ENCODE results near the gene GPN2. TPM values are rescaled to one million over a fixed set of nuclear protein-coding genes. Genes with fewer than 3 reads are reported as not detected.

GPN2 gene
- total RNA-seq, 1 experiment from 2014 or later: 32.0 TPM

GRCh38 chr1:26913389-26913753 is 23.3 kb upstream of the GPN2 start:
- Histone ChIP-seq H3K27me3 (replicated peaks; ENCODE audit: control insufficient read depth, insufficient read depth, low read length) (no peaks in the 10 kb centered on the region), H3K36me3 (ENCODE audit: control insufficient read depth, insufficient read depth, low read length) (no peaks in the 10 kb centered on the region; the same call in 1 of the 2 replicates), H3K4me1 (peaks cover 37% of the 10 kb centered on the region), H3K4me3 (ENCODE audit: low read depth, low read length) (no peak overlapping the region), H3K9me3 (no peaks in the 10 kb centered on the region)
- intact Hi-C loops (cut with micrococcal nuclease; ENCODE audit: unreplicated experiment): no loop called here
- TF ChIP-seq CTCF (IDR thresholded peaks at IDR 0.05; ENCODE audit: insufficient read depth in 1 of 2, low read depth in 1 of 2, low read length in 1 of 2, severe bottlenecking in 1 of 2, unreplicated experiment in 1 of 2): no peak
- H3K27ac Mint-ChIP-seq (ENCODE audit: unreplicated experiment): no peak overlapping the region
- no TSS peak for BruUV-seq (replicated peaks)
- ChIA-PET POLR2A (interaction anchor here (1.2 to 1.3 kb wide), 2 partner anchors 13 to 23 kb away, joined by 4 to 21 read pairs; partner anchors contain the start of genes GPATCH3 and GPN2), CTCF (interaction anchor here (0.7 to 1.3 kb wide), 3 partner anchors 9 to 23 kb away, joined by 3 to 9 read pairs (median 6); partner anchors contain the start of genes GPATCH3 and GPN2)
- no peaks in the 10 kb centered on the region for H3K36me3 Mint-ChIP-seq (ENCODE audit: insufficient read depth, unreplicated experiment)
- no peaks in the 10 kb centered on the region for H3K9me3 Mint-ChIP-seq (ENCODE audit: unreplicated experiment)
- no peak overlapping the region for H3K4me3 Mint-ChIP-seq (ENCODE audit: unreplicated experiment)
- DNase-seq: no peak
- no peaks in the 10 kb centered on the region for H3K27me3 Mint-ChIP-seq (ENCODE audit: insufficient read depth, unreplicated experiment)
- peaks cover 15% of the 10 kb centered on the region for H3K4me1 Mint-ChIP-seq (ENCODE audit: low read depth, unreplicated experiment)

GRCh38 chr1:26912147-26912490 is 22.0 kb upstream of the GPN2 start:
- no peak for DNase-seq
- no peak overlapping the region for H3K27ac Mint-ChIP-seq (ENCODE audit: unreplicated experiment)
- Histone ChIP-seq H3K4me1 (peaks cover 37% of the 10 kb centered on the region), H3K4me3 (ENCODE audit: low read depth, low read length) (no peak overlapping the region), H3K27me3 (replicated peaks; ENCODE audit: control insufficient read depth, insufficient read depth, low read length) (no peaks in the 10 kb centered on the region), H3K36me3 (ENCODE audit: control insufficient read depth, insufficient read depth, low read length) (no peaks in the 10 kb centered on the region; the same call in 1 of the 2 replicates), H3K9me3 (no peaks in the 10 kb centered on the region)
- TF ChIP-seq CTCF (IDR thresholded peaks at IDR 0.05; ENCODE audit: insufficient read depth in 1 of 2, low read depth in 1 of 2, low read length in 1 of 2, severe bottlenecking in 1 of 2, unreplicated experiment in 1 of 2): no peak
- BruUV-seq (replicated peaks): no TSS peak
- no peaks in the 10 kb centered on the region for H3K9me3 Mint-ChIP-seq (ENCODE audit: unreplicated experiment)
- H3K4me1 Mint-ChIP-seq (ENCODE audit: low read depth, unreplicated experiment): peaks cover 15% of the 10 kb centered on the region
- no peak overlapping the region for H3K4me3 Mint-ChIP-seq (ENCODE audit: unreplicated experiment)
- intact Hi-C loops (cut with micrococcal nuclease; ENCODE audit: unreplicated experiment): no loop called here
- ChIA-PET CTCF (no interaction called here), POLR2A (no interaction called here)
- H3K27me3 Mint-ChIP-seq (ENCODE audit: insufficient read depth, unreplicated experiment): no peaks in the 10 kb centered on the region
- no peaks in the 10 kb centered on the region for H3K36me3 Mint-ChIP-seq (ENCODE audit: insufficient read depth, unreplicated experiment)

GRCh38 chr1:26911399-26912146 is 21.5 kb upstream of the GPN2 start:
- peaks cover 15% of the 10 kb centered on the region for H3K4me1 Mint-ChIP-seq (ENCODE audit: low read depth, unreplicated experiment)
- no peak for DNase-seq
- H3K27me3 ChIP-seq (replicated peaks; ENCODE audit: control insufficient read depth, insufficient read depth, low read length): no peaks in the 10 kb centered on the region
- CTCF ChIA-PET: no interaction called here
- no peak overlapping the region for H3K4me3 Mint-ChIP-seq (ENCODE audit: unreplicated experiment)
- no peaks in the 10 kb centered on the region for H3K27me3 Mint-ChIP-seq (ENCODE audit: insufficient read depth, unreplicated experiment)
- peak overlapping the region; percentile 22 for H3K27ac Mint-ChIP-seq (ENCODE audit: unreplicated experiment)
- TF ChIP-seq CTCF (IDR thresholded peaks at IDR 0.05; ENCODE audit: insufficient read depth in 1 of 2, low read depth in 1 of 2, low read length in 1 of 2, severe bottlenecking in 1 of 2, unreplicated experiment in 1 of 2): no peak
- no peaks in the 10 kb centered on the region for H3K9me3 Mint-ChIP-seq (ENCODE audit: unreplicated experiment)
- peaks cover 37% of the 10 kb centered on the region for H3K4me1 ChIP-seq
- BruUV-seq (replicated peaks): no TSS peak
- H3K9me3 ChIP-seq: no peaks in the 10 kb centered on the region
- no peak overlapping the region for H3K4me3 ChIP-seq (ENCODE audit: low read depth, low read length)
- intact Hi-C loops (cut with micrococcal nuclease; ENCODE audit: unreplicated experiment): no loop called here
- POLR2A ChIA-PET: interaction anchor here (0.8 kb wide), 1 partner anchor 11 kb away, joined by 3 read pairs; the partner anchor contains the start of gene GPATCH3
- no peaks in the 10 kb centered on the region; the same call in 1 of the 2 replicates for H3K36me3 ChIP-seq (ENCODE audit: control insufficient read depth, insufficient read depth, low read length)
- no peaks in the 10 kb centered on the region for H3K36me3 Mint-ChIP-seq (ENCODE audit: insufficient read depth, unreplicated experiment)
